ENCODE results near the gene ARL4D.

The ARL4D gene

GRCh38 chr17:43368740-43369506 is 29.9 kb upstream of the ARL4D start:
- Histone ChIP-seq H3K27ac (peak overlapping the region; percentile 90), H3K4me1 (peaks cover 4% of the 10 kb centered on the region), H3K4me2 (ENCODE audit: low read length) (peak overlapping the region; percentile 80), H3K79me2 (no peaks in the 10 kb centered on the region), H2AFZ (peak overlapping the region; percentile 81), H3K9me3 (ENCODE audit: control insufficient read depth, low read length) (no peaks in the 10 kb centered on the region), H3K36me3 (ENCODE audit: control insufficient read depth, insufficient read depth, low read length) (no peaks in the 10 kb centered on the region), H3K4me3 (ENCODE audit: low read depth, low read length) (peak overlapping the region; percentile 59), H3K9ac (no peak overlapping the region), H3K27me3 (ENCODE audit: control insufficient read depth, insufficient read depth, low read length) (no peaks in the 10 kb centered on the region)
- peak; percentile 1 for TF ChIP-seq CTCF (IDR thresholded peaks at IDR 0.05)

- no peak for TF ChIP-seq CTCF (IDR thresholded peaks at IDR 0.05)
- no peaks in the 10 kb centered on the region for H3K27me3 ChIP-seq (ENCODE audit: control insufficient read depth, insufficient read depth, low read length)
- peak overlapping the region; percentile 90 for H3K27ac ChIP-seq
- no peak overlapping the region for H3K9ac ChIP-seq
- H3K4me2 ChIP-seq (ENCODE audit: low read length), result peak overlapping the region; percentile 54
- H3K9me3 ChIP-seq (ENCODE audit: control insufficient read depth, low read length), result no peaks in the 10 kb centered on the region
- peak overlapping the region; percentile 81 for H2AFZ ChIP-seq
- no peaks in the 10 kb centered on the region for H3K36me3 ChIP-seq (ENCODE audit: control insufficient read depth, insufficient read depth, low read length)
- peaks cover 4% of the 10 kb centered on the region for H3K4me1 ChIP-seq
- peak overlapping the region; percentile 59 for H3K4me3 ChIP-seq (ENCODE audit: low read depth, low read length)
- no peaks in the 10 kb centered on the region for H3K79me2 ChIP-seq
These were observed 28.8 kb upstream of the ARL4D start for GRCh38 chr17:43369986-43370385.

- no peak for TF ChIP-seq CTCF (IDR thresholded peaks at IDR 0.05)
- Histone ChIP-seq H2AFZ (peak overlapping the region; percentile 53), H3K4me3 (ENCODE audit: low read depth, low read length) (no peak overlapping the region), H3K4me1 (peaks cover 4% of the 10 kb centered on the region), H3K27ac (no peak overlapping the region), H3K79me2 (no peaks in the 10 kb centered on the region), H3K9ac (no peak overlapping the region), H3K27me3 (ENCODE audit: control insufficient read depth, insufficient read depth, low read length) (no peaks in the 10 kb centered on the region), H3K4me2 (ENCODE audit: low read length) (no peak overlapping the region), H3K36me3 (ENCODE audit: control insufficient read depth, insufficient read depth, low read length) (no peaks in the 10 kb centered on the region), H3K9me3 (ENCODE audit: control insufficient read depth, low read length) (no peaks in the 10 kb centered on the region)
These were observed 27.5 kb upstream of the ARL4D start for GRCh38 chr17:43371227-43371821.

- Histone ChIP-seq H3K36me3 (ENCODE audit: control insufficient read depth, insufficient read depth, low read length) (no peaks in the 10 kb centered on the region), H3K4me1 (peaks cover 4% of the 10 kb centered on the region), H3K9me3 (ENCODE audit: control insufficient read depth, low read length) (no peaks in the 10 kb centered on the region), H3K4me2 (ENCODE audit: low read length) (no peak overlapping the region), H3K79me2 (no peaks in the 10 kb centered on the region), H3K9ac (no peak overlapping the region), H3K4me3 (ENCODE audit: low read depth, low read length) (no peak overlapping the region), H3K27ac (no peak overlapping the region), H2AFZ (peak overlapping the region; percentile 18), H3K27me3 (ENCODE audit: control insufficient read depth, insufficient read depth, low read length) (no peaks in the 10 kb centered on the region)
- no peak for TF ChIP-seq CTCF (IDR thresholded peaks at IDR 0.05)
These were observed 26.4 kb upstream of the ARL4D start for GRCh38 chr17:43372273-43372911.

All from parathyroid adenoma (tissue), 2 donors.